PC-9 (cell line): ENCODE measurements around the gene RAB3C. TPM values are rescaled to one million over a fixed set of nuclear protein-coding genes. Genes with fewer than 3 reads are reported as not detected.

Source experiments
- BruUV-seq: library from RNA; stranded (reverse); fragments of 400-500 nt; replicated peaks from 2 replicates; lab custom pipeline; 2021; lab: Mats Ljungman, UMichigan
- CTCF ChIA-PET: fragments of 300-600 bp; sonication (Branson Sonifier 250); formaldehyde crosslinking; loops from one replicate; lab custom pipeline; 2022; ENCODE audit warnings: antibody characterized with exemption; lab: Charles Lee
- POLR2A ChIA-PET: fragments of 300-600 bp; sonication (Branson Sonifier 250); formaldehyde crosslinking; loops from one replicate; lab custom pipeline; 2022; ENCODE audit warnings: antibody characterized with exemption; ENCODE audit not compliant: unreplicated experiment; lab: Charles Lee
- DNase-seq, 2 experiments: peaks; one replicate each; pipeline versions ENCODE4 v3.0.0 to v3.0.0-alpha.2; 2015 to 2022; ENCODE audit warnings: mixed read lengths in 1 of 2
- H2AFZ ChIP-seq: fragments of 200-600 bp; sonication (generic); 2 replicates; pipeline ENCODE4 v1.8.1; 2017; ENCODE audit warnings: antibody characterized with exemption
- H3F3A ChIP-seq: fragments of 200-600 bp; sonication (generic); 2 replicates; pipeline ENCODE4 v1.8.1; 2017; ENCODE audit warnings: antibody characterized with exemption, mild to moderate bottlenecking, low read depth; ENCODE audit not compliant: insufficient read depth
- H3K27ac ChIP-seq: fragments of 200-600 bp; sonication (generic); 2 replicates; pipeline ENCODE4 v1.6.1; 2016; ENCODE audit warnings: mixed run types
- H3K27me3 ChIP-seq: fragments of 200-600 bp; sonication (generic); 2 replicates; pipeline ENCODE4 v1.6.1; 2016; ENCODE audit warnings: low read depth, mixed run types; ENCODE audit not compliant: insufficient read depth
- H3K36me3 ChIP-seq: fragments of 200-600 bp; sonication (generic); 2 replicates; pipeline ENCODE4 v1.6.1; 2016; ENCODE audit warnings: low read depth, mixed run types
- H3K4me1 ChIP-seq: fragments of 200-600 bp; sonication (generic); replicated peaks from 2 replicates; pipeline ENCODE4 v1.6.1; 2016; ENCODE audit warnings: mixed run types; ENCODE audit not compliant: insufficient read depth
- H3K4me2 ChIP-seq: fragments of 200-600 bp; sonication (generic); 2 replicates; pipeline ENCODE4 v1.6.1; 2017; ENCODE audit warnings: mixed run types
- H3K4me3 ChIP-seq: fragments of 200-600 bp; sonication (generic); 2 replicates; pipeline ENCODE4 v1.6.1; 2016; ENCODE audit warnings: mixed run types
- H3K79me2 ChIP-seq: fragments of 200-600 bp; sonication (generic); 2 replicates; pipeline ENCODE4 v1.6.1; 2017; ENCODE audit warnings: low read depth, mixed run types
- H3K9me2 ChIP-seq: fragments of 200-600 bp; sonication (generic); 2 replicates; pipeline ENCODE4 v1.8.1; 2017; ENCODE audit warnings: mild to moderate bottlenecking; ENCODE audit not compliant: insufficient read depth
- H3K9me3 ChIP-seq: fragments of 200-600 bp; sonication (generic); 2 replicates; pipeline ENCODE4 v1.8.1; 2016; ENCODE audit warnings: low read depth; ENCODE audit not compliant: insufficient read depth
- H4K20me1 ChIP-seq: fragments of 200-600 bp; sonication (generic); 2 replicates; pipeline ENCODE4 v1.8.1; 2017; ENCODE audit not compliant: insufficient read depth
- EZH2 ChIP-seq: fragments of 200-600 bp; sonication (generic); IDR thresholded peaks from 2 replicates; pipeline ENCODE4 v1.8.0; 2017; ENCODE audit warnings: antibody characterized with exemption, low read depth
- intact Hi-C: fragments of 100-400 bp; cut with micrococcal nuclease; formaldehyde crosslinking; loops from one replicate; pipeline ENCODE4 v1.10.0; 2022; ENCODE audit not compliant: unreplicated experiment
- total RNA-seq: library from RNA; stranded (reverse); gene quantifications from 2 replicates; pipeline ENCODE4 v1.2.3, GENCODE V29; 2021
- TF ChIP-seq, protein P1 (sequence below): fragments of 200-600 bp; sonication (generic); conservative IDR thresholded peaks from 2 replicates; pipeline ENCODE4 v1.6.1; 2017; ENCODE audit warnings: mixed run types, antibody characterized with exemption, mild to moderate bottlenecking, moderate library complexity

The RAB3C gene
- total RNA-seq, 1 experiment from 2014 or later = not detected

GRCh38 chr5:58670582-58670981 lies 87.7 kb downstream of the RAB3C start:
- TF ChIP-seq, protein P1, sequence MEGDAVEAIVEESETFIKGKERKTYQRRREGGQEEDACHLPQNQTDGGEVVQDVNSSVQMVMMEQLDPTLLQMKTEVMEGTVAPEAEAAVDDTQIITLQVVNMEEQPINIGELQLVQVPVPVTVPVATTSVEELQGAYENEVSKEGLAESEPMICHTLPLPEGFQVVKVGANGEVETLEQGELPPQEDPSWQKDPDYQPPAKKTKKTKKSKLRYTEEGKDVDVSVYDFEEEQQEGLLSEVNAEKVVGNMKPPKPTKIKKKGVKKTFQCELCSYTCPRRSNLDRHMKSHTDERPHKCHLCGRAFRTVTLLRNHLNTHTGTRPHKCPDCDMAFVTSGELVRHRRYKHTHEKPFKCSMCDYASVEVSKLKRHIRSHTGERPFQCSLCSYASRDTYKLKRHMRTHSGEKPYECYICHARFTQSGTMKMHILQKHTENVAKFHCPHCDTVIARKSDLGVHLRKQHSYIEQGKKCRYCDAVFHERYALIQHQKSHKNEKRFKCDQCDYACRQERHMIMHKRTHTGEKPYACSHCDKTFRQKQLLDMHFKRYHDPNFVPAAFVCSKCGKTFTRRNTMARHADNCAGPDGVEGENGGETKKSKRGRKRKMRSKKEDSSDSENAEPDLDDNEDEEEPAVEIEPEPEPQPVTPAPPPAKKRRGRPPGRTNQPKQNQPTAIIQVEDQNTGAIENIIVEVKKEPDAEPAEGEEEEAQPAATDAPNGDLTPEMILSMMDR = no peak
- no peak for TF ChIP-seq EZH2
- intact Hi-C loops = no loop called here
- Histone ChIP-seq H3K9me3 (no peaks in the 10 kb centered on the region), H4K20me1 (no peaks in the 10 kb centered on the region), H3F3A (no peaks in the 10 kb centered on the region), H2AFZ (no peak overlapping the region), H3K27me3 (no peaks in the 10 kb centered on the region), H3K27ac (no peak overlapping the region), H3K4me1 (no peaks in the 10 kb centered on the region), H3K4me3 (no peak overlapping the region), H3K4me2 (no peak overlapping the region), H3K36me3 (no peaks in the 10 kb centered on the region), H3K9me2 (no peaks in the 10 kb centered on the region), H3K79me2 (no peaks in the 10 kb centered on the region)
- ChIA-PET CTCF (no interaction called here), POLR2A (no interaction called here)
- BruUV-seq = no TSS peak
- no peak for DNase-seq

DNA sequence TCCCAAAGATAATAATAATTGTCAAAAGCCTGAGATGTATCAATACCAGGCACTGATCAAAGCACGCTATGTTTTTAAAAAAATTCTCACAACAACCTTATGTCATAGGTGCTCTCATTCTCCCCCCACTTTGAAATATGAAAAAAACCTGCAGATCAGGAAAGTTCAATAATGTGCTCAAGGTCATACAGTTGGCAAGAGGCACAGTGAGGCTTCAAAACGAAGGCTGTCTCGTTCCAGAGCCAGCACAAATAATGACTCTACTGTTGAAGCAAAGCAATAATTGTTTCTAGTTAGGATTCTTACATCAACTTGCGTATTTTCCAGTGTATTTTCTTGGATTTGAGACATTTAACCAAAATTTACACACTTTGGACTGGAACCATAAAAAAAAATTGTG lies 88.3 kb downstream of the RAB3C start:
- ChIA-PET POLR2A (no interaction called here), CTCF (no interaction called here)
- DNase-seq = no peak
- Histone ChIP-seq H3K4me1 (no peaks in the 10 kb centered on the region), H3K36me3 (no peaks in the 10 kb centered on the region), H2AFZ (no peak overlapping the region), H3F3A (no peaks in the 10 kb centered on the region), H3K4me3 (no peak overlapping the region), H3K4me2 (no peak overlapping the region), H3K9me2 (no peaks in the 10 kb centered on the region), H3K9me3 (no peaks in the 10 kb centered on the region), H4K20me1 (no peaks in the 10 kb centered on the region), H3K27me3 (no peaks in the 10 kb centered on the region), H3K79me2 (no peaks in the 10 kb centered on the region), H3K27ac (no peak overlapping the region)
- intact Hi-C loops = no loop called here
- BruUV-seq = no TSS peak
- TF ChIP-seq, protein P1 = no peak
- no peak for TF ChIP-seq EZH2

DNA sequence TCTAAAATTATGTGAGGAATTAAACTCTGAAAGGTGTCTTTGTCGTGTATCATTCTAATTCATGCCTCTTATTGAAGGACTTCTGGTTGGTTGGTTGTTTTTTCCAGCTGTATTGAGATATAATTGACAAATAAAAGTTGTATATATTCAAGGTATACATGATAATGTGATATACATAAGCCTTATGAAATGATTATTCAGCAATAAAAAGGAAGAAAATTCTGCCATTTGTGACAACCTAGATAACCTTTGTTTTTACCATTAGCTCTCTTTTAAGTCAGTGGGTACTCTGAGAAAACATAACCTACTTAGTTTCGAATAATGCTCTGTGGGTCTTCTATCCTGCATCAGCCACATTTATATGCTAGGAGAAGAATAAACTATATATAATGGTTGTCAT lies 89.6 kb downstream of the RAB3C start:
- no peaks in the 10 kb centered on the region for H4K20me1 ChIP-seq
- H3K9me2 ChIP-seq = no peaks in the 10 kb centered on the region
- intact Hi-C loops = no loop called here
- ChIA-PET CTCF (no interaction called here), POLR2A (no interaction called here)
- no peak overlapping the region for H2AFZ ChIP-seq
- H3K27me3 ChIP-seq = no peaks in the 10 kb centered on the region
- no peaks in the 10 kb centered on the region for H3K36me3 ChIP-seq
- H3K79me2 ChIP-seq = no peaks in the 10 kb centered on the region
- no peak overlapping the region for H3K27ac ChIP-seq
- no peaks in the 10 kb centered on the region for H3F3A ChIP-seq
- no peak overlapping the region for H3K4me2 ChIP-seq
- DNase-seq = no peak
- no peaks in the 10 kb centered on the region for H3K9me3 ChIP-seq
- TF ChIP-seq EZH2 = no peak
- TF ChIP-seq, protein P1 = no peak
- no peak overlapping the region for H3K4me3 ChIP-seq
- BruUV-seq = no TSS peak
- no peaks in the 10 kb centered on the region for H3K4me1 ChIP-seq
